GM08714 (cell line): Measurements from ENCODE around the gene CLC.
"Not testable (repeated sequence)": the region's sequence is repeated elsewhere in the genome, so short reads cannot be mapped to it uniquely, and the experiment has no call there.

ENCODE experiments used
- H3K4me3 ChIP-seq: fragments of 200-500 bp; sonication (Bioruptor generic); 2 replicates; pipeline ENCODE4 v1.5.1; 2014; ENCODE audit warnings: mild to moderate bottlenecking, low read length, inconsistent platforms
- ZNF274 ChIP-seq: IDR thresholded peaks from 2 replicates; pipeline ENCODE4 v1.6.1; 2012; ENCODE audit warnings: mild to moderate bottlenecking, low read depth, low read length

Gene CLC

GRCh38 chr19:39745643-39746042 is 7.8 kb upstream of the CLC start:
- TF ChIP-seq ZNF274, result no peak

GRCh38 chr19:39740395-39740794 is 2.6 kb upstream of the CLC start:
- no peak for TF ChIP-seq ZNF274

More at GRCh38 chr19:39745643-39746042, 7.8 kb upstream of the CLC start:
- H3K4me3 ChIP-seq, result no peak overlapping the region

GRCh38 chr19:39738814-39739213 is 985 bp upstream of the CLC start:
- TF ChIP-seq ZNF274, result no peak
- no peak overlapping the region for H3K4me3 ChIP-seq

More at GRCh38 chr19:39740395-39740794, 2.6 kb upstream of the CLC start:
- no peak overlapping the region for H3K4me3 ChIP-seq

GRCh38 chr19:39737351-39737750 is 478 bp downstream of the CLC start:
- TF ChIP-seq ZNF274, result no peak
- no peak overlapping the region for H3K4me3 ChIP-seq

GRCh38 chr19:39736088-39736487 is 1.7 kb downstream of the CLC start:
- TF ChIP-seq ZNF274, result no peak
- no peak overlapping the region for H3K4me3 ChIP-seq

GRCh38 chr19:39735688-39736087 is 2.1 kb downstream of the CLC start:
- no peak for TF ChIP-seq ZNF274
- H3K4me3 ChIP-seq, result no peak overlapping the region

GRCh38 chr19:39733841-39734240 is 4.0 kb downstream of the CLC start:
- H3K4me3 ChIP-seq, result no peak overlapping the region
- TF ChIP-seq ZNF274, result no peak

- no peak overlapping the region for H3K4me3 ChIP-seq
- no peak for TF ChIP-seq ZNF274
Measured at GRCh38 chr19:39731685-39732084, 6.1 kb downstream of the CLC start.

- no peak overlapping the region for H3K4me3 ChIP-seq
- no peak for TF ChIP-seq ZNF274
Measured at GRCh38 chr19:39729594-39729993, 8.2 kb downstream of the CLC start.

- no peak for TF ChIP-seq ZNF274
Measured at GRCh38 chr19:39728040-39728439, 9.8 kb downstream of the CLC start.

GRCh38 chr19:39727070-39727800 is 10.6 kb downstream of the CLC start:
- TF ChIP-seq ZNF274, result no peak
- no peak overlapping the region for H3K4me3 ChIP-seq

More at GRCh38 chr19:39728040-39728439, 9.8 kb downstream of the CLC start:
- H3K4me3 ChIP-seq, result no peak overlapping the region

- no peak overlapping the region for H3K4me3 ChIP-seq
- TF ChIP-seq ZNF274, result no peak
Measured at GRCh38 chr19:39725995-39726394, 11.8 kb downstream of the CLC start.

GRCh38 chr19:39720144-39720543 is 17.7 kb downstream of the CLC start:
- H3K4me3 ChIP-seq, result not testable (repeated sequence)

GRCh38 chr19:39710333-39710890 is 27.4 kb downstream of the CLC start:
- TF ChIP-seq ZNF274, result no peak
- H3K4me3 ChIP-seq, result no peak overlapping the region

GRCh38 chr19:39709026-39709872 is 28.6 kb downstream of the CLC start:
- TF ChIP-seq ZNF274, result no peak
- H3K4me3 ChIP-seq, result no peak overlapping the region
